Measurements from ENCODE around the gene ARHGAP24.
"Not testable (repeated sequence)": the region's sequence is repeated elsewhere in the genome, so short reads cannot be mapped to it uniquely, and the experiment has no call there.

Gene ARHGAP24

GRCh38 chr4:85884251-85884650 lies 409.3 kb downstream of the ARHGAP24 start:
- TF ChIP-seq, protein P1, sequence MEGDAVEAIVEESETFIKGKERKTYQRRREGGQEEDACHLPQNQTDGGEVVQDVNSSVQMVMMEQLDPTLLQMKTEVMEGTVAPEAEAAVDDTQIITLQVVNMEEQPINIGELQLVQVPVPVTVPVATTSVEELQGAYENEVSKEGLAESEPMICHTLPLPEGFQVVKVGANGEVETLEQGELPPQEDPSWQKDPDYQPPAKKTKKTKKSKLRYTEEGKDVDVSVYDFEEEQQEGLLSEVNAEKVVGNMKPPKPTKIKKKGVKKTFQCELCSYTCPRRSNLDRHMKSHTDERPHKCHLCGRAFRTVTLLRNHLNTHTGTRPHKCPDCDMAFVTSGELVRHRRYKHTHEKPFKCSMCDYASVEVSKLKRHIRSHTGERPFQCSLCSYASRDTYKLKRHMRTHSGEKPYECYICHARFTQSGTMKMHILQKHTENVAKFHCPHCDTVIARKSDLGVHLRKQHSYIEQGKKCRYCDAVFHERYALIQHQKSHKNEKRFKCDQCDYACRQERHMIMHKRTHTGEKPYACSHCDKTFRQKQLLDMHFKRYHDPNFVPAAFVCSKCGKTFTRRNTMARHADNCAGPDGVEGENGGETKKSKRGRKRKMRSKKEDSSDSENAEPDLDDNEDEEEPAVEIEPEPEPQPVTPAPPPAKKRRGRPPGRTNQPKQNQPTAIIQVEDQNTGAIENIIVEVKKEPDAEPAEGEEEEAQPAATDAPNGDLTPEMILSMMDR (IDR thresholded peaks at IDR 0.05; ENCODE audit: low read depth, low read length, missing control alignments): no peak
- no peak for DNase-seq (ENCODE audit: extremely low read depth, low read depth)
- H3K4me3 ChIP-seq (replicated peaks; ENCODE audit: low read depth, low read length): no peak overlapping the region

DNA sequence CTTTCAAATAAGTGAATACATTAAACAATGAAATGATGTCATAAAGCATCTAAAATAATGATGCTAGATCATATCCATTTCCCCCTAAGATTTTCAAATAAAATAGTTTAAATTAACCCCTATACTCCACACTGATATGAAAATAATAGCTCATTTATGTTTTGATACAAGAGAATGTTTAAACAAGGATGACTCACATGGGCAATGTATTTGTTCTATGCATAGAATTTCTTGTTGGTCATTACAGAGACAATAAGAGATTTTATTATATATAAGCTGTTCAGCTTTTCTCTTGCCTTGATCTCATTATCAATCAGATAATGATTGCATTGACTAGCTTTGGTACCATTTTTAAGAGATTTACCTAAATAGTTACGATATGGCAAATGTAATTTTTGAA lies 411.7 kb downstream of the ARHGAP24 start:
- no peak for DNase-seq (ENCODE audit: extremely low read depth, low read depth)
- TF ChIP-seq, protein P1 (IDR thresholded peaks at IDR 0.05; ENCODE audit: low read depth, low read length, missing control alignments): no peak

DNA sequence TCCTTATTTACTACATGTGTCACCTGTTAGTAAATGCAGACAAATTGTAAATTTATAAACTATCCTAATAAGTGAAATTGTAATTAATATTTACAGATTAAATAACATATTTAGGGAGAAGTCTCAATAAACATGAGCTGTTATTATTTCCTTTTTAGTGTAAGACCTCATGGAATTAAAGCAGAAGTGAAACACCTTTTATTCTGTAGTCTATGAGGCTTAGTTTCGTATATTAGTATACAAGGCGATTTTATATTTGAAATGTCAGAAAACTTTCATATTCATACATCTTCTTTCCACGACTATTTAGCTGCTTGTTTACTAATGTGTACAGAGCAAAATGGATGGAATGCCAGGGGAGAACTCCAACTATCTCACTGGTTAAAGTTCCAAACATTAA lies 414.4 kb downstream of the ARHGAP24 start:
- TF ChIP-seq, protein P1 (IDR thresholded peaks at IDR 0.05; ENCODE audit: low read depth, low read length, missing control alignments): no peak
- no peak for DNase-seq (ENCODE audit: extremely low read depth, low read depth)
- no peak overlapping the region for H3K4me3 ChIP-seq (replicated peaks; ENCODE audit: low read depth, low read length)

More for the DNA sequence above, 411.7 kb downstream of the ARHGAP24 start:
- H3K4me3 ChIP-seq (replicated peaks; ENCODE audit: low read depth, low read length): no peak overlapping the region

- DNase-seq (ENCODE audit: extremely low read depth, low read depth): no peak
- no peak overlapping the region for H3K4me3 ChIP-seq (replicated peaks; ENCODE audit: low read depth, low read length)
- TF ChIP-seq, protein P1 (IDR thresholded peaks at IDR 0.05; ENCODE audit: low read depth, low read length, missing control alignments): no peak
Measured at GRCh38 chr4:85895755-85896154, 420.8 kb downstream of the ARHGAP24 start.

DNA sequence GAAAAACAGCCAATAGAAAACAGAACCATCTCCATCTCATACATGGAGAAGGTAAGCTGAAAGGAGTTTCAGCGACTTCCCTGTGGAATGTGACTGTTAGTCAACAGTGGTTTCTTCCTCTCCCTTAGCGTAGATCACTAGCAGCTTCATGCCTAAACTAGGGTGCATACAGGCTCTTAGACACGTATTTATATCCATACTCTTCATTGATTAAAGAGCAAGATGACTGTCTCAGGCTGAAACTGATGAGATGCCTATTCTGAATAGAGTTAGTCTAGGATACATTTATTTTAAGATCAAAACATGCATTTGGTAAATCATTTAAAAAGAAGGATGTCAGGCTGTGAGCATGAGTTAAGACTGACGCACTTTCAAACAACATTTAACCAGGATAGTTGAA lies 423.3 kb downstream of the ARHGAP24 start:
- no peak overlapping the region for H3K4me3 ChIP-seq (replicated peaks; ENCODE audit: low read depth, low read length)
- DNase-seq (ENCODE audit: extremely low read depth, low read depth): no peak
- TF ChIP-seq, protein P1 (IDR thresholded peaks at IDR 0.05; ENCODE audit: low read depth, low read length, missing control alignments): no peak

GRCh38 chr4:85901500-85901899 lies 426.6 kb downstream of the ARHGAP24 start:
- DNase-seq (ENCODE audit: extremely low read depth, low read depth): no peak
- no peak overlapping the region for H3K4me3 ChIP-seq (replicated peaks; ENCODE audit: low read depth, low read length)
- TF ChIP-seq, protein P1 (IDR thresholded peaks at IDR 0.05; ENCODE audit: low read depth, low read length, missing control alignments): no peak

DNA sequence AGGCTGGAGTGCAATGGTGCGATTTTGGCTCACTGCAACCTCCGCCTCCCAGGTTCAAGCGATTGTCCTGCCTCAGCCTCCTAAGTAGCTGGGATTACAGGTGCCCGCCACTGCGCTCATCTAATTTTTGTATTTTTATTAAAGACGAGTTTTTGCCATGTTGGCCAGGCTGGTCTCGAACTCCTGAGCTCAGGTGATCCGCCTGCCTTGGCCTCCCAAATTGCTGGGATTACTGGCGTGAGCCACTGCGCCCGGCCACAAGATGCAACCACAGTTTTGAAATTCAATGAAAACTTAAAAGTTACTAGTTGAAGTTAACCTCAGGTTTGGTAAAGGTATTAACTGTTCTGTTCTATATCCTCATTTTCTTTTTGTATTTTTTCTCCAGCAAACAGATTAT lies 427.7 kb downstream of the ARHGAP24 start:
- H3K4me3 ChIP-seq (replicated peaks; ENCODE audit: low read depth, low read length); DNase-seq (ENCODE audit: extremely low read depth, low read depth): not testable (repeated sequence)

Data from HFF-Myc (cell line).